OCI-LY1 (cell line): ENCODE measurements around the gene KRT32.

Experiments
- H2AFZ ChIP-seq: fragments of 200-600 bp; sonication (generic), shearing (Covaris generic); 2 replicates; pipeline ENCODE4 v1.6.0; 2014; ENCODE audit warnings: antibody characterized with exemption, mild to moderate bottlenecking, low read length
- H3F3A ChIP-seq: fragments of 200-600 bp; sonication (generic), shearing (Covaris generic); 2 replicates; pipeline ENCODE4 v1.6.0; 2014; ENCODE audit warnings: mild to moderate bottlenecking, antibody characterized with exemption, low read length, moderate library complexity; ENCODE audit not compliant: insufficient read depth
- H3K27ac ChIP-seq: fragments of 200-600 bp; sonication (generic); 2 replicates; pipeline ENCODE4 v1.5.1; 2014; ENCODE audit warnings: low read length, mixed run types, mild to moderate bottlenecking, low read depth; ENCODE audit not compliant: poor library complexity, severe bottlenecking
- H3K27me3 ChIP-seq: fragments of 200-600 bp; sonication (generic); 2 replicates; pipeline ENCODE4 v1.6.0; 2014; ENCODE audit warnings: antibody characterized with exemption, mild to moderate bottlenecking, low read length, moderate library complexity; ENCODE audit not compliant: insufficient read depth
- H3K36me3 ChIP-seq: fragments of 200-600 bp; sonication (generic); 2 replicates; pipeline ENCODE4 v1.6.1; 2014; ENCODE audit warnings: mild to moderate bottlenecking, antibody characterized with exemption, low read length, moderate library complexity, mixed read lengths; ENCODE audit not compliant: insufficient read depth
- H3K4me1 ChIP-seq: fragments of 200-600 bp; sonication (generic); 2 replicates; pipeline ENCODE4 v1.5.1; 2014; ENCODE audit warnings: mild to moderate bottlenecking, low read length, moderate library complexity; ENCODE audit not compliant: insufficient read depth, severe bottlenecking
- H3K4me2 ChIP-seq: fragments of 200-600 bp; sonication (generic), shearing (Covaris generic); 2 replicates; pipeline ENCODE4 v1.6.1; 2014; ENCODE audit warnings: low read length
- H3K4me3 ChIP-seq: fragments of 200-600 bp; sonication (generic); 2 replicates; pipeline ENCODE4 v1.5.1; 2014; ENCODE audit warnings: low read length, low read depth, mild to moderate bottlenecking, mixed read lengths; ENCODE audit not compliant: poor library complexity, severe bottlenecking
- H3K79me2 ChIP-seq: fragments of 200-600 bp; shearing (Covaris generic); 2 replicates; pipeline ENCODE4 v1.6.1; 2016; ENCODE audit warnings: mixed run types, low read length, mixed read lengths; ENCODE audit not compliant: insufficient read depth
- H3K9ac ChIP-seq: fragments of 200-600 bp; sonication (generic), shearing (Covaris generic); 2 replicates; pipeline ENCODE4 v1.6.1; 2014; ENCODE audit warnings: mild to moderate bottlenecking, low read length, mixed read lengths
- H3K9me2 ChIP-seq: fragments of 200-600 bp; sonication (generic), shearing (Covaris generic); 2 replicates; pipeline ENCODE4 v1.6.1; 2014; ENCODE audit warnings: low read depth, mild to moderate bottlenecking, low read length, mixed read lengths
- H3K9me3 ChIP-seq: fragments of 200-600 bp; shearing (Covaris generic); 2 replicates; pipeline ENCODE4 v1.6.1; 2014; ENCODE audit warnings: low read length, mixed read lengths
- H4K20me1 ChIP-seq: fragments of 200-600 bp; sonication (generic), shearing (Covaris generic); 2 replicates; pipeline ENCODE4 v1.6.0; 2016; ENCODE audit warnings: mild to moderate bottlenecking, low read length; ENCODE audit not compliant: insufficient read depth
- EZH2 ChIP-seq: fragments of 200-600 bp; sonication (generic), shearing (Covaris generic); IDR thresholded peaks from 2 replicates; pipeline ENCODE4 v1.8.0; 2017; ENCODE audit warnings: borderline replicate concordance, mixed run types, mild to moderate bottlenecking, antibody characterized with exemption, low read length, moderate library complexity, mixed read lengths
- TF ChIP-seq, protein P1 (sequence below): fragments of 200-600 bp; sonication (generic), shearing (Covaris generic); IDR thresholded peaks from 2 replicates; pipeline ENCODE4 v1.5.1; 2017; ENCODE audit warnings: mild to moderate bottlenecking, antibody characterized with exemption, low read length, moderate library complexity, mixed read lengths

KRT32 gene

DNA sequence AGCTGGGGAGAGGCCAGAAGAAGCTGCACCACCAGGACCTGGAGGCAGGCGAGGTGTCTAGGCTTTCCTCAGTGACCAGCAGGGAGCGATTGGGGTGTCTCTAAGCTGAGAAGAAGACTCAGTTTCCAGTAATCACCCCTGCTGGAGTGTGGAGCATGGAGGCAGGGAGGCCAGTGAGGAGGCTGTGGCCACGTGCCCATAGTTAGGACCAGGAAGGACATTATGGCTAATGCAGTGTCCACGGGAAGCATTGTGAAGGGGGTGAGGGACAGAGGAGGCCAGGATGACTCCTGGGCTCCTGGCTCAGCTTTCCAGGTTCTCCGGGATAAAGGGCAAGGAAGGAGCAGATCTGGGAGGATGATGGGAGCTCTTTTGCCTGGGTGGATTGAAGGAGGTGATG lies 32.5 kb upstream of the KRT32 start:
- TF ChIP-seq, protein P1, sequence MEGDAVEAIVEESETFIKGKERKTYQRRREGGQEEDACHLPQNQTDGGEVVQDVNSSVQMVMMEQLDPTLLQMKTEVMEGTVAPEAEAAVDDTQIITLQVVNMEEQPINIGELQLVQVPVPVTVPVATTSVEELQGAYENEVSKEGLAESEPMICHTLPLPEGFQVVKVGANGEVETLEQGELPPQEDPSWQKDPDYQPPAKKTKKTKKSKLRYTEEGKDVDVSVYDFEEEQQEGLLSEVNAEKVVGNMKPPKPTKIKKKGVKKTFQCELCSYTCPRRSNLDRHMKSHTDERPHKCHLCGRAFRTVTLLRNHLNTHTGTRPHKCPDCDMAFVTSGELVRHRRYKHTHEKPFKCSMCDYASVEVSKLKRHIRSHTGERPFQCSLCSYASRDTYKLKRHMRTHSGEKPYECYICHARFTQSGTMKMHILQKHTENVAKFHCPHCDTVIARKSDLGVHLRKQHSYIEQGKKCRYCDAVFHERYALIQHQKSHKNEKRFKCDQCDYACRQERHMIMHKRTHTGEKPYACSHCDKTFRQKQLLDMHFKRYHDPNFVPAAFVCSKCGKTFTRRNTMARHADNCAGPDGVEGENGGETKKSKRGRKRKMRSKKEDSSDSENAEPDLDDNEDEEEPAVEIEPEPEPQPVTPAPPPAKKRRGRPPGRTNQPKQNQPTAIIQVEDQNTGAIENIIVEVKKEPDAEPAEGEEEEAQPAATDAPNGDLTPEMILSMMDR, result no peak
- TF ChIP-seq EZH2, result no peak
- Histone ChIP-seq H3K4me1 (no peaks in the 10 kb centered on the region), H3F3A (no peaks in the 10 kb centered on the region), H3K4me3 (no peak overlapping the region), H4K20me1 (no peaks in the 10 kb centered on the region), H3K9ac (no peak overlapping the region), H3K4me2 (no peak overlapping the region), H3K9me3 (no peaks in the 10 kb centered on the region), H3K36me3 (no peaks in the 10 kb centered on the region), H3K27me3 (no peaks in the 10 kb centered on the region; the same call in 1 of the 2 replicates), H2AFZ (no peak overlapping the region), H3K9me2 (no peaks in the 10 kb centered on the region), H3K79me2 (no peaks in the 10 kb centered on the region), H3K27ac (no peak overlapping the region)

DNA sequence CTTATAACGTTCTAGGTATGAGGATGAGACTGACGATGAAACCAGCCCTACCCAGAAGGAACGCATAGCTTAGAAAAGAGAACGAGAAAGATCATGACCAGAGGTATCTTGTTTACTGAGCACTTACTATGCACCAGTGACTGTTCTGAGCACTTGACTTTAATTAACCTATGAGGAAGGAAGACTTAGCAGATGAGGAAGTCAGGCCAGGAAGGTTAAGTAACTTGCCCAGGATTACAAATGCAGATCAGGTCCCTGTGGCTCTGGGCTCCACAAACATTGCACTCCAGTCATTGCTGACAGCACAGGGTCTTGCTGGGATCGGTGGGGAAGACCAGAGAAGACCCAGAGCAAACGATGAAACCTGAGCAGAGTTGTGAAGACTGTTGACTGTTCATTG lies 31.1 kb upstream of the KRT32 start:
- Histone ChIP-seq H3F3A (no peaks in the 10 kb centered on the region), H3K9me2 (no peaks in the 10 kb centered on the region), H4K20me1 (no peaks in the 10 kb centered on the region), H3K9ac (no peak overlapping the region), H2AFZ (no peak overlapping the region), H3K27ac (no peak overlapping the region), H3K4me1 (no peaks in the 10 kb centered on the region), H3K4me2 (no peak overlapping the region), H3K9me3 (no peaks in the 10 kb centered on the region), H3K36me3 (no peaks in the 10 kb centered on the region), H3K4me3 (no peak overlapping the region), H3K79me2 (no peaks in the 10 kb centered on the region), H3K27me3 (peaks cover 3% of the 10 kb centered on the region; the same call in 1 of the 2 replicates)
- TF ChIP-seq, protein P1, result no peak
- TF ChIP-seq EZH2, result no peak

DNA sequence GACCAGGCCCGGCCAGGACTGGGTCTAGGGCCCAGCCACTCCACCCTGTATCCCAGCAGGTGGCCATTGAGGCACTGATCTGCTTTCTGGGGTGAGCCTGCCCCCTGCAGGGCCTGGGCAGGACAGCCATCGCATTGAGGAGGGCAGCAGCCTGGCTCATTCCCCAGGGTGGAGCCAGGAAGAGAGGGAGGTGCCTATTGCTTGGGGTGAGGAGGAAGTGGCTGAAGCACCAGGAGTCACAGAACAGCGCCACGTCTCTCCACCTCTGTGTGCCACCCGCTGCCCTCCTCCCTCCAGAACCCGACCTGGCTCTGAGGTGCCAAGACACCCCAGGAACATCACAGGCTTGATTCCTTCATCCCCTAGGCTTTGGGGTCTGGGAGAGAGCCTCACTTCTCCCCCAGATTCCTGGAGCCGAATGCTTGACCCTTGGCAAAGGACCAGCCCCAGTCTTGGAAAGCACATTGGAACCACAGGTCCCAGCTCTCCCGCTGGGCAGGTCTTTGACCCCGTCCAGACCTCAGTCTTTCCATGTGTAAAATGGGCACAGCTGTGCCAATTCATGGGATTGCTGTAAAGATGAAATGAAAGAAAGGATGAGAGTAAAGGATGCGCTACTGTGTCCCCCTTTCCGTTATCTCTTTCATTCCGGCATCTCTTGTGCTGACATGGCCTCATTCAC lies 29.8 kb upstream of the KRT32 start:
- Histone ChIP-seq H3K4me1 (no peaks in the 10 kb centered on the region), H3K27ac (no peak overlapping the region), H2AFZ (no peak overlapping the region), H4K20me1 (no peaks in the 10 kb centered on the region), H3K79me2 (no peaks in the 10 kb centered on the region), H3K4me3 (no peak overlapping the region), H3K9me2 (no peaks in the 10 kb centered on the region), H3K27me3 (peaks cover 7% of the 10 kb centered on the region; the same call in 1 of the 2 replicates), H3K9ac (no peak overlapping the region), H3K9me3 (no peaks in the 10 kb centered on the region), H3F3A (no peaks in the 10 kb centered on the region), H3K4me2 (no peak overlapping the region), H3K36me3 (no peaks in the 10 kb centered on the region)
- no peak for TF ChIP-seq EZH2
- TF ChIP-seq, protein P1, result peak; percentile 48; the same call in 1 of the 2 replicates
